ENCODE data around the gene CLCN6.
A peak's percentile ranks its signal among the peaks of the same experiment; 100 is the strongest.

The CLCN6 gene

GRCh38 chr1:11831945-11832725 is 26.1 kb downstream of the CLCN6 start:
- no peak for DNase-seq

- DNase-seq: no peak
Measured at GRCh38 chr1:11833497-11833896, 27.5 kb downstream of the CLCN6 start.

- DNase-seq: no peak
Measured at GRCh38 chr1:11833900-11834299, 27.9 kb downstream of the CLCN6 start.

- no peak for DNase-seq
Measured at GRCh38 chr1:11835441-11836225, 29.6 kb downstream of the CLCN6 start.

GRCh38 chr1:11836955-11837766 is 31.2 kb downstream of the CLCN6 start:
- no peak for DNase-seq

- DNase-seq: no peak
Measured at GRCh38 chr1:11837767-11838348, 31.9 kb downstream of the CLCN6 start.

GRCh38 chr1:11838349-11839272 is 32.6 kb downstream of the CLCN6 start:
- peak; percentile 6 for DNase-seq

GRCh38 chr1:11839727-11840705 is 34.0 kb downstream of the CLCN6 start:
- DNase-seq: no peak

- DNase-seq: no peak
Measured at GRCh38 chr1:11841245-11842153, 35.5 kb downstream of the CLCN6 start.

- DNase-seq: no peak
Measured at GRCh38 chr1:11842154-11843041, 36.4 kb downstream of the CLCN6 start.

GRCh38 chr1:11845641-11846335 is 39.8 kb downstream of the CLCN6 start:
- no peak for DNase-seq

- DNase-seq: no peak
Measured at GRCh38 chr1:11847667-11848372, 41.8 kb downstream of the CLCN6 start, which contains the start of gene NPPA. Gene NPPA, minus strand, starts transcription at chr1:11847783. Its CDS starts 99 bp downstream, at chr1:11847684.

- no peak for DNase-seq
Measured at GRCh38 chr1:11848373-11848700, 42.3 kb downstream of the CLCN6 start.

GRCh38 chr1:11850156-11850555 is 44.2 kb downstream of the CLCN6 start:
- no peak for DNase-seq

GRCh38 chr1:11851180-11851579 is 45.2 kb downstream of the CLCN6 start:
- DNase-seq: no peak

- no peak for DNase-seq
Measured at GRCh38 chr1:11854519-11854918, 48.5 kb downstream of the CLCN6 start.

GRCh38 chr1:11855430-11855829 is 49.4 kb downstream of the CLCN6 start:
- no peak for DNase-seq

All from amniotic stem cell (primary cell).